ENCODE results near the gene BTBD2. TPM values are rescaled to one million over a fixed set of nuclear protein-coding genes. Genes with fewer than 3 reads are reported as not detected.

Gene BTBD2
- total RNA-seq, 1 donor from 2014 or later, result 65.9 TPM

DNA sequence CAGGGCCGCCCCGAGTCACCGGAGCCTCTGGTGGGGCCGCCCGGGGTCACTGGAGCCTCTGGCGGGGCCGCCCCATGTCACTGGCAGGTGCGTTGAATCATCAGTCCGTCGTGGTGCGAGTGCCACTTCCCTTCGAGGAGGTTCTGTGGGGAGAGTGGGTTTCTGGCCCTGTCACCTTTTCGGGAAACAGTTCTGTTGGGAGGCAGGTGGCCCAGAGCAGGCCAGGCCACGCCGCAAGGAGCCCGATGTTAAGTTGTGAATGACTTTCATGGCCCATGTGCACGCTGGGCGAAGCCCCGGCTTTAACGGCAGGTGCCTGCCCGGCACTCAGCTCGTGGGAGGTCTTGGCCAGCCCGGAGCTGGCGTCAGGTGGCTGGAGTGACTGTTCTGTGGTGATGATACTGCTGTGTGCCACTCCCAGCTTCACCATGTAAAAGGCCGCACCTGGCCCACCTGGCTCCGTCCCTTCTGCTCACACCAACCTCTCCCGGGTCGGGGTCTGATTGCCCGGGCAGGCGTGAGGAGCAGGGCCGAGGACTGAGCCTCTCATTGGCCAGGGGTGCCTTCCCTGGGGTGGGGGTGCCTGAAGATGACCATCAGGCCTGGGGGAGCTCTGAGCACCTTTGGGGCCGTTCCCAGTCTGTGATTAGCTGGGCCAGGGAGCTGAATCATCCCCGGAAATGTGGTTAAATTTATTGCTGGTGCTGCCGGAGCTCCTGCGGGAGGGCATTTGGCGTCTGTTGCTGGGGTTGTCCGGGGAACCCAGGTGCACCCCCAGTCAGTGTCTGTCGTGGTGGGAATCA, 45.3 kb downstream of the BTBD2 start:
- peaks cover 5% of the 10 kb centered on the region for H3K36me3 Mint-ChIP-seq (ENCODE audit: low read depth)
- H3K4me3 Mint-ChIP-seq (ENCODE audit: unreplicated experiment), result no peak overlapping the region
- TF ChIP-seq, protein P1, sequence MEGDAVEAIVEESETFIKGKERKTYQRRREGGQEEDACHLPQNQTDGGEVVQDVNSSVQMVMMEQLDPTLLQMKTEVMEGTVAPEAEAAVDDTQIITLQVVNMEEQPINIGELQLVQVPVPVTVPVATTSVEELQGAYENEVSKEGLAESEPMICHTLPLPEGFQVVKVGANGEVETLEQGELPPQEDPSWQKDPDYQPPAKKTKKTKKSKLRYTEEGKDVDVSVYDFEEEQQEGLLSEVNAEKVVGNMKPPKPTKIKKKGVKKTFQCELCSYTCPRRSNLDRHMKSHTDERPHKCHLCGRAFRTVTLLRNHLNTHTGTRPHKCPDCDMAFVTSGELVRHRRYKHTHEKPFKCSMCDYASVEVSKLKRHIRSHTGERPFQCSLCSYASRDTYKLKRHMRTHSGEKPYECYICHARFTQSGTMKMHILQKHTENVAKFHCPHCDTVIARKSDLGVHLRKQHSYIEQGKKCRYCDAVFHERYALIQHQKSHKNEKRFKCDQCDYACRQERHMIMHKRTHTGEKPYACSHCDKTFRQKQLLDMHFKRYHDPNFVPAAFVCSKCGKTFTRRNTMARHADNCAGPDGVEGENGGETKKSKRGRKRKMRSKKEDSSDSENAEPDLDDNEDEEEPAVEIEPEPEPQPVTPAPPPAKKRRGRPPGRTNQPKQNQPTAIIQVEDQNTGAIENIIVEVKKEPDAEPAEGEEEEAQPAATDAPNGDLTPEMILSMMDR (IDR thresholded peaks at IDR 0.05), result no peak
- DNase-seq (ENCODE audit: low spot score), result no peak
- H3K27ac Mint-ChIP-seq (ENCODE audit: unreplicated experiment), result no peak overlapping the region
- H3K4me1 Mint-ChIP-seq (ENCODE audit: low read depth), result no peaks in the 10 kb centered on the region
- no peaks in the 10 kb centered on the region for H3K9me3 Mint-ChIP-seq (ENCODE audit: low read depth)
- no peaks in the 10 kb centered on the region for H3K27me3 Mint-ChIP-seq (ENCODE audit: low read depth)

DNA sequence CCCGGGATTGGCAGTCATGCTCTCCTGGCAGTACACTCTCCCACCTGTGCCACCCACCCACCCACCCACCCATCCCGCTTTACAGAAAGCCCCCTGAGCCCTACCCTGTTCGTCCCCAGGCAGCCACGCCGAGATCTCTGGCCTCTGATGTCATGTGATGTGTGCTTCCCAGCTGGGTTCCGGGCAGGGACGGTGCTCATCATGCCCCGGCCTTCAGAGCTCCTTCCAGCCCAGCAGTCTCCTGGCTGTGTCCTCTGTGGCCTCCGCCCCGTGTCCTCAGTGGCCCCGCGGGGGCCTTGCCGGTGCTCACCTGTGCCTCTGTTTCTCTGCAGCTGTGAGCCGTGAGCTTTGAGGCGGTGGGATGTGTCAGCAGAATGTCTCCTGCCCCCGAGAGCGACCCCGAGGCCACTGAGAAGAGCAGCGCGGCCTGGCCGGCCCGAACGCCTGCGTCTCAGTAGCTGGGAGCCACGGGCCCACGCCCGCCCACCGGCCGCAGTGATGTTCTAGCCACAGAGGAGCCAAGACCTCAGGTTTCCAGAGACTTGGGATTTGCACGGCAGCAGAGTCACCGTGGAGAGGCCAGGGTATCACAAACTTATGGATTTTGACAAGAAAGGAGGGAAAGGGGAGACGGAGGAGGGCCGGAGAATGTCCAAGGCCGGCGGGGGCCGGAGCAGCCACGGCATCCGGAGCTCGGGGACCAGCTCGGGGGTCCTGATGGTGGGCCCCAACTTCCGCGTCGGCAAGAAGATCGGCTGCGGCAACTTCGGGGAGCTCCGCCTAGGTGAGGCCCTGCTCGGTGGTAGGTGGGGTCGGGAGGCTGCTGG, 46.1 kb downstream of the BTBD2 start:
- peaks cover 3% of the 10 kb centered on the region for H3K36me3 Mint-ChIP-seq (ENCODE audit: low read depth)
- H3K4me3 Mint-ChIP-seq (ENCODE audit: unreplicated experiment), result no peak overlapping the region
- DNase-seq (ENCODE audit: low spot score), result no peak
- H3K4me1 Mint-ChIP-seq (ENCODE audit: low read depth), result no peaks in the 10 kb centered on the region
- H3K27me3 Mint-ChIP-seq (ENCODE audit: low read depth), result no peaks in the 10 kb centered on the region
- no peaks in the 10 kb centered on the region for H3K9me3 Mint-ChIP-seq (ENCODE audit: low read depth)
- TF ChIP-seq, protein P1 (IDR thresholded peaks at IDR 0.05), result no peak
- no peak overlapping the region for H3K27ac Mint-ChIP-seq (ENCODE audit: unreplicated experiment)

DNA sequence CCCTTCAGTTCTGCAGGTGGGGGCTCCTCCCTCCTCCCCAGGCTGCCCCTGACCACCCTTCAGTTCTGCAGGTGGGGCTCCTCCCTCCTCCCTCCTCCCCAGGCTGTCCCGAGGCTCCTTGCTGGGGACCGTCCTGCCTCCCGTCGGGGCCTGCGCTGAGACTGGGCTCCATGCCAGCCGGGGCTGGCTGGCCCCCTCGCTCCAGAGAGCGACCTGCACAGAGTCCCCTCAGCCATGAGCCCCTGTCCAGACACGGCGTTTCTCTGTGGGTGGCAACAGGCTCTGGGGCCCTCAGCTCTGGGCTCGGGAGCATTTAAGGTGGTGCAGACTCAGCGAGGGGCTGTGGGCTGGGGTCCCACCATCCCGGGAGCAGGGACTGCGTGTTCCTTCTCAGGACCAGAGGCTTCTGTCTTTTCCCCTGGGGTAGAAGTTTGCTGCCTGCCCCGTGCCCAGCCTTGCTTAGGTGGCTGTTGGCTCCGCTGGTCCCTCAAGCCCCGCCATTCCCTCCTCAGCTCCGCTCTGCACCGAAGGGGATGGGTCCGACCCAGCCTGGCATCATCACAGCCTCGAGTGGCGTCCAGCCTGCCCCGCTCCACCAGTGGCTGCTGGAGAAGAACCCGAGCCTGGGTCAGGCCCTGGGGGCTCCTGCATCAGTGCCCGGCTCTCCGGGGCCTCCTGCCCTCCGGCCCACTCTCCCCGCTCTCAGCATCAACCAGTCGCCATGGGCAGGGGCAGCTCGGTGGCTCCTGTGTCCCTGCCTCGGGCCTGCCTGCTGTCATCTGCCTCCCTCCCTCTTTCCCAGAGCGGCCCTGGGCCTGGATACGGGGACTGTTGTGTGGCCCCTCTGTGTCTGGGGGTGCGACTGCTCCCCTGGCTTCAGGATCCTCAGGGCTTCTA, 47.0 kb downstream of the BTBD2 start:
- TF ChIP-seq, protein P1 (IDR thresholded peaks at IDR 0.05), result no peak
- H3K27me3 Mint-ChIP-seq (ENCODE audit: low read depth), result no peaks in the 10 kb centered on the region
- H3K27ac Mint-ChIP-seq (ENCODE audit: unreplicated experiment), result no peak overlapping the region
- H3K36me3 Mint-ChIP-seq (ENCODE audit: low read depth), result peaks cover 3% of the 10 kb centered on the region
- no peaks in the 10 kb centered on the region for H3K9me3 Mint-ChIP-seq (ENCODE audit: low read depth)
- no peak for DNase-seq (ENCODE audit: low spot score)
- H3K4me1 Mint-ChIP-seq (ENCODE audit: low read depth), result no peaks in the 10 kb centered on the region
- H3K4me3 Mint-ChIP-seq (ENCODE audit: unreplicated experiment), result no peak overlapping the region

DNA sequence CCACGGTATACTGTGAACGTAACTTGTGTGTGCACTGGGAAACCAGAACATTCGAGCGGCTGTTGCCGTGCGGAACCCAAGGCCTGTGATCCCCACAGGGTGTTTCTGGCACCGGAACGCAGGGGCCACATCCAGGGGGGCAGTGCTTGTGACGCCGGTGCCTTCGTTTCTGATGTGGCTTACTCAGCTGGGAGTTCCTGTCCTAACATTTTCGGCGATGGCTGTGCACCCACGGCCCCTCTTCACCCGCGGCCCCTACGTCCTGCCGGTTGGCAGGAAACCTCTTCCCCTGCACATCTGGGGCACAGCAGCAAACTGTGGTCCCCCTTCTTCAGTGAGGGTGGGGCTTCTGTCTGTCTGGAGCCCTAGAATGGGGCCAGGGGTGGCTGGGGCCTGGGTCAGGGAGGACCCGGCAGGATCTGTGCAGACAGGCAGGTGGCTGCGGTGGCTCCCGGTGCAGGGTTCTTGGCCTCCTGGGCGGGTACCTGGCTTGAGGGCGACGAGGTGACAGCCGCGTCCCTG, 48.4 kb downstream of the BTBD2 start:
- no peak for DNase-seq (ENCODE audit: low spot score)
- no peak overlapping the region for H3K27ac Mint-ChIP-seq (ENCODE audit: unreplicated experiment)
- peaks cover 3% of the 10 kb centered on the region for H3K36me3 Mint-ChIP-seq (ENCODE audit: low read depth)
- no peaks in the 10 kb centered on the region for H3K27me3 Mint-ChIP-seq (ENCODE audit: low read depth)
- TF ChIP-seq, protein P1 (IDR thresholded peaks at IDR 0.05), result no peak
- H3K9me3 Mint-ChIP-seq (ENCODE audit: low read depth), result no peaks in the 10 kb centered on the region
- H3K4me1 Mint-ChIP-seq (ENCODE audit: low read depth), result no peaks in the 10 kb centered on the region
- no peak overlapping the region for H3K4me3 Mint-ChIP-seq (ENCODE audit: unreplicated experiment)
